IMR-90 (cell line): ENCODE results near the gene NR4A1. TPM values are rescaled to one million over a fixed set of nuclear protein-coding genes. Genes with fewer than 3 reads are reported as not detected.

Experiments used
- ATAC-seq: fragments of 200-7000 bp; cut with Tn5 transposase; 2 replicates; pipeline ENCODE4 v1.9.1; 2020; ENCODE audit warnings: low read depth, mild to moderate bottlenecking, moderate library complexity
- BruUV-seq: library from RNA; stranded (reverse); fragments of 400-500 nt; replicated peaks from 2 replicates; lab custom pipeline; 2021; lab: Mats Ljungman, UMichigan
- CTCF ChIA-PET: fragments of 300-600 bp; formaldehyde crosslinking; extraction: SDS; loops from one replicate; lab custom pipeline; 2021; ENCODE audit warnings: antibody characterized with exemption; lab: Yijun Ruan, JAX
- POLR2A ChIA-PET: fragments of 300-600 bp; sonication (Branson Sonifier 250); formaldehyde crosslinking; loops from one replicate; lab custom pipeline; 2022; ENCODE audit warnings: antibody characterized with exemption; ENCODE audit not compliant: unreplicated experiment; lab: Charles Lee
- DNase-seq: peaks from one replicate; pipeline ENCODE4 v3.0.0; 2013
- H2AFZ ChIP-seq: replicated peaks from 2 replicates; pipeline ENCODE3; 2013; ENCODE audit warnings: low read length, mild to moderate bottlenecking; ENCODE audit not compliant: poor library complexity
- H2AK5ac ChIP-seq: 2 replicates; pipeline ENCODE4 v1.6.1; 2013; ENCODE audit warnings: low read depth, low read length, inconsistent platforms
- H2AK9ac ChIP-seq: replicated peaks from 2 replicates; pipeline ENCODE3; 2013; ENCODE audit warnings: mild to moderate bottlenecking, low read depth, low read length, moderate library complexity; ENCODE audit not compliant: poor library complexity
- H2BK120ac ChIP-seq: 2 replicates; pipeline ENCODE4 v1.6.1; 2013; ENCODE audit warnings: low read depth, low read length, inconsistent platforms
- H2BK15ac ChIP-seq: 3 replicates; pipeline ENCODE4 v1.6.1; 2013; ENCODE audit warnings: low read depth, low read length, inconsistent platforms
- H2BK20ac ChIP-seq: 2 replicates; pipeline ENCODE4 v1.6.1; 2013; ENCODE audit warnings: low read depth, mild to moderate bottlenecking, inconsistent platforms, low read length, moderate library complexity
- H2BK5ac ChIP-seq: 2 replicates; pipeline ENCODE4 v1.6.1; 2013; ENCODE audit warnings: mild to moderate bottlenecking, low read depth, low read length, inconsistent platforms; ENCODE audit not compliant: poor library complexity, severe bottlenecking
- H3K14ac ChIP-seq: replicated peaks from 2 replicates; pipeline ENCODE4 v1.6.1; 2013; ENCODE audit warnings: low read depth, low read length, inconsistent platforms
- H3K18ac ChIP-seq: 2 replicates; pipeline ENCODE4 v1.6.1; 2013; ENCODE audit warnings: low read depth, low read length, control low read depth
- H3K23ac ChIP-seq: 2 replicates; pipeline ENCODE4 v1.6.1; 2013; ENCODE audit warnings: low read depth, low read length, inconsistent platforms
- H3K27ac ChIP-seq: 2 replicates; pipeline ENCODE4 v1.5.1; 2013; ENCODE audit warnings: mild to moderate bottlenecking, control low read depth, low read length; ENCODE audit not compliant: insufficient read depth
- H3K27me3 ChIP-seq: 2 replicates; pipeline ENCODE4 v1.6.1; 2013; ENCODE audit warnings: low read length; ENCODE audit not compliant: control insufficient read depth, insufficient read depth
- H3K36me3 ChIP-seq: 2 replicates; pipeline ENCODE4 v1.6.1; 2013; ENCODE audit warnings: low read length, mixed read lengths; ENCODE audit not compliant: control insufficient read depth, insufficient read depth
- H3K4ac ChIP-seq: 2 replicates; pipeline ENCODE4 v1.6.1; 2013; ENCODE audit warnings: low read depth, low read length, inconsistent platforms
- H3K4me1 ChIP-seq: 2 replicates; pipeline ENCODE4 v1.6.1; 2013; ENCODE audit warnings: low read length, mixed read lengths; ENCODE audit not compliant: control insufficient read depth, insufficient read depth
- H3K4me2 ChIP-seq: 2 replicates; pipeline ENCODE4 v1.6.1; 2013; ENCODE audit warnings: low read depth, mild to moderate bottlenecking, control low read depth, low read length, moderate library complexity
- H3K4me3 ChIP-seq: 2 replicates; pipeline ENCODE4 v1.5.1; 2013; ENCODE audit warnings: low read depth, mild to moderate bottlenecking, control low read depth, low read length, moderate library complexity; ENCODE audit not compliant: insufficient read depth
- H3K56ac ChIP-seq: 2 replicates; pipeline ENCODE4 v1.6.1; 2013; ENCODE audit warnings: low read length, inconsistent platforms; ENCODE audit not compliant: insufficient read depth; ENCODE audit errors: extremely low read depth
- H3K79me1 ChIP-seq, 2 experiments: 2 replicates each; pipeline ENCODE4 v1.6.1; 2013; ENCODE audit warnings: low read length in 2 of 2, inconsistent platforms in 1 of 2, low read depth in 1 of 2
- H3K9ac ChIP-seq: 2 replicates; pipeline ENCODE4 v1.6.1; 2013; ENCODE audit warnings: low read depth, low read length, control low read depth
- H3K9me1 ChIP-seq: 2 replicates; pipeline ENCODE4 v1.6.1; 2013; ENCODE audit warnings: low read length, inconsistent platforms; ENCODE audit not compliant: insufficient read depth
- H3K9me3 ChIP-seq: 2 replicates; pipeline ENCODE4 v1.6.1; 2013; ENCODE audit warnings: low read length; ENCODE audit not compliant: control insufficient read depth, insufficient read depth
- H4K20me1 ChIP-seq: 2 replicates; pipeline ENCODE4 v1.6.1; 2013; ENCODE audit warnings: low read length, inconsistent platforms; ENCODE audit not compliant: insufficient read depth
- H4K5ac ChIP-seq: 2 replicates; pipeline ENCODE4 v1.6.1; 2013; ENCODE audit warnings: mild to moderate bottlenecking, low read depth, low read length, control low read depth
- H4K8ac ChIP-seq, 2 experiments: 2 replicates each; pipeline ENCODE4 v1.6.1; 2013; ENCODE audit warnings: low read depth in 2 of 2, low read length in 2 of 2, control low read depth in 1 of 2, inconsistent platforms in 1 of 2
- H4K91ac ChIP-seq: 2 replicates; pipeline ENCODE4 v1.6.1; 2013; ENCODE audit warnings: low read depth, low read length, inconsistent platforms; ENCODE audit not compliant: insufficient read depth
- BHLHE40 ChIP-seq: fragments of 150-350 bp; IDR thresholded peaks from 2 replicates; pipeline ENCODE4 v1.6.1; 2016; ENCODE audit warnings: mild to moderate bottlenecking, low read depth, low read length
- CEBPB ChIP-seq: IDR thresholded peaks from 2 replicates; pipeline ENCODE4 v1.6.1; 2012; ENCODE audit warnings: low read depth, low read length, improper control_type of control experiment
- CHD1 ChIP-seq: IDR thresholded peaks from 2 replicates; pipeline ENCODE4 v1.6.1; 2012; ENCODE audit warnings: low read depth, low read length, improper control_type of control experiment
- CTCF ChIP-seq: conservative IDR thresholded peaks from 2 replicates; pipeline ENCODE4 v1.5.1; 2012; ENCODE audit warnings: mild to moderate bottlenecking, low read depth, low read length, improper control_type of control experiment
- ELK1 ChIP-seq: fragments of 150-350 bp; IDR thresholded peaks from 2 replicates; pipeline ENCODE4 v1.6.1; 2016; ENCODE audit warnings: low read depth, mild to moderate bottlenecking, low read length, moderate library complexity, borderline replicate concordance
- MAFK ChIP-seq: IDR thresholded peaks from 2 replicates; pipeline ENCODE4 v1.6.1; 2012; ENCODE audit warnings: low read depth, low read length, improper control_type of control experiment
- MXI1 ChIP-seq: IDR thresholded peaks from 2 replicates; pipeline ENCODE4 v1.6.1; 2012; ENCODE audit warnings: low read depth, mild to moderate bottlenecking, low read length, moderate library complexity, borderline replicate concordance
- POLR2A ChIP-seq: IDR thresholded peaks from 2 replicates; pipeline ENCODE4 v1.6.1; 2012; ENCODE audit warnings: mild to moderate bottlenecking, low read depth, low read length
- RFX5 ChIP-seq: IDR thresholded peaks from 2 replicates; pipeline ENCODE4 v1.8.0; 2012; ENCODE audit warnings: low read depth, mild to moderate bottlenecking, low read length, moderate library complexity
- SMC3 ChIP-seq: fragments of 150-350 bp; IDR thresholded peaks from 2 replicates; pipeline ENCODE4 v1.6.1; 2016; ENCODE audit warnings: low read depth, mild to moderate bottlenecking, antibody characterized with exemption, low read length, moderate library complexity
- USF2 ChIP-seq: fragments of 150-350 bp; IDR thresholded peaks from 2 replicates; pipeline ENCODE4 v1.6.1; 2017; ENCODE audit warnings: mild to moderate bottlenecking, antibody characterized with exemption, low read length, low read depth
- WGBS, 2 experiments: methylation state at CpG; one replicate each; pipeline versions ENCODE4 v1.1.5 to v1.1.7; 2013; ENCODE audit warnings: missing lambda C conversion rate in 2 of 2; ENCODE audit not compliant: insufficient read length in 1 of 2; ENCODE audit errors: extremely low coverage in 2 of 2; 5-methylcytosine and 5-hydroxymethylcytosine counted together
- dilution Hi-C: fragments of 300-500 bp; cut with HindIII; formaldehyde crosslinking; loops from one replicate; pipeline ENCODE4 v1.14.3; 2018; ENCODE audit warnings: low sequenced_read_pairs; ENCODE audit not compliant: unreplicated experiment
- in situ Hi-C: fragments of 300-500 bp; cut with MboI; formaldehyde crosslinking; loops from 3 replicates; pipeline ENCODE4 v1.14.3; 2019; ENCODE audit warnings: low sequenced_read_pairs, inconsistent platforms, mixed read lengths
- intact Hi-C: fragments of 100-400 bp; cut with micrococcal nuclease; formaldehyde crosslinking; loops from 2 replicates; pipeline ENCODE4 v1.10.0; 2022
- polyA plus RNA-seq, 3 experiments: library from polyadenylated mRNA; depleted of rRNA; stranded (reverse); fragments of >200 nt; gene quantifications; 2 replicates each; pipeline ENCODE4 v1.2.3, GENCODE V29; 2012; ENCODE audit warnings: low replicate concordance in 1 of 3
- total RNA-seq: library from RNA; depleted of rRNA; stranded (reverse); fragments of >200 nt; gene quantifications from 2 replicates; pipeline ENCODE4 v1.2.3, GENCODE V29; 2012

Gene NR4A1
- total and polyA plus RNA-seq, 2 of the 4 experiments (the other 2 are of a cell fraction), result 6.6 to 34.1 TPM

DNA sequence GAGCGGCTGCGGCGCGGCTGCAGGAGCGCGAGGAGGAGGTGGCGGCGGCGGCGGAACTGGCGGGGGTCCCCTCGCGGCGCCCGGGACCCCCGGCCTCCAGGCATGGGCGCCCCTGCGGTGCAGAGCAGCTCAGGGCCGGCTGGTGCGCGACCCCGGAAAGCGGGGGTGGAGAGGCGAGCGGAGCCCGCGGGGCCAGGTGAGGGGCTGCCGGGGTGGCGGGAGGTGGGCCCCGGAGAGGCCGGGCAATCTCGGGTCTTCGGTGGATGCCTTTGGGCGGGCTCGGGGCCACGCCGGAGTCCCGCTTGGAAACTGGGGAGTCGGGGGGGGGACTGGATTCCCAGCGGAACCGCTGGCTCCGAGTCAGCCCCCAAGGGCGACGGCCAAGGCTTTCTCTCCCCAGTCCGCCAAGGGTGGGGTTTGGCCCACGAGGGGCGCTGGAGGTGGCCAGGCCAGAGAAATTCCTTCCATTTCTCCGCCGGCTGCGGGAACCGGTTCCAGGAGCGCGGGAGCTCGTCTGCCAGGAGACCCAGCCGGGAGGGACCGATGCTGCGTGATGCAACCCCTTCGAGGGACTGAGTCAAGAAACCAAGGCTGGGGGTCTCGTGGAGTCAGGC lies 13.9 kb upstream of the NR4A1 start:
- Histone ChIP-seq H2AFZ (peak overlapping the region; percentile 89), H3K9me1 (peaks cover 29% of the 10 kb centered on the region), H2BK20ac (no peak overlapping the region), H4K91ac (peak overlapping the region; percentile 37; the same call in 1 of the 2 replicates), H2BK15ac (no peak overlapping the region; the same call in 2 of the 3 replicates), H3K9ac (peak overlapping the region; percentile 57), H3K4me2 (peak overlapping the region; percentile 89), H2AK9ac (peak overlapping the region; percentile 87), H2BK5ac (peak overlapping the region; percentile 49), H2BK120ac (peak overlapping the region; percentile 41; the same call in 1 of the 2 replicates), H3K23ac (peak overlapping the region; percentile 95), H3K14ac (peak overlapping the region; percentile 93), H3K56ac (peak overlapping the region; percentile 19; the same call in 1 of the 2 replicates), H3K4ac (peak overlapping the region; percentile 90), H4K5ac (no peak overlapping the region; the same call in 1 of the 2 replicates), H3K18ac (peak overlapping the region; percentile 1; the same call in 1 of the 2 replicates), H4K20me1 (peaks cover 37% of the 10 kb centered on the region), H3K4me3 (peak overlapping the region; percentile 72), H3K36me3 (peaks cover 2% of the 10 kb centered on the region; the same call in 1 of the 2 replicates), H4K8ac (peak overlapping the region in 1 of 2 experiments; percentile 32; a peak in 1 of 4 replicates), H2AK5ac (peak overlapping the region; percentile 64; the same call in 1 of the 2 replicates), H3K27ac (peak overlapping the region; percentile 23), H3K79me1 (peaks cover 13 to 56% of the 10 kb centered on the region in 2 experiments; a peak in 3 of 4 replicates), H3K4me1 (peaks cover 6% of the 10 kb centered on the region), H3K9me3 (no peaks in the 10 kb centered on the region), H3K27me3 (no peaks in the 10 kb centered on the region)
- no TSS peak for BruUV-seq
- 3% methylated on average over 14 of the region's 59 CpGs; no CpG with 5 or more reads in 1 of the 2 experiments for WGBS, 2 experiments
- TF ChIP-seq CHD1 (peak; percentile 55; the same call in 1 of the 2 replicates), POLR2A (peak; percentile 82), ELK1 (no peak), CTCF (no peak; the same call in 1 of the 2 replicates), RFX5 (no peak), USF2 (no peak), MXI1 (no peak), MAFK (no peak), BHLHE40 (no peak), CEBPB (peak; percentile 76), SMC3 (no peak)
- peak; percentile 46 for DNase-seq
- peak; percentile 3; the same call in 1 of the 2 replicates for ATAC-seq
- intact Hi-C loops (no loop called here), in situ Hi-C loops (no loop called here), dilution Hi-C loops (no loop called here)
- ChIA-PET POLR2A (no interaction called here), CTCF (interaction anchor here (0.6 to 1.8 kb wide), 2 partner anchors 12 to 242 kb away, joined by 3 to 7 read pairs; no protein-coding TSS in a partner anchor)
